Vagina (tissue), 2 donors: ENCODE data around the gene MEPE. TPM values are rescaled to one million over a fixed set of nuclear protein-coding genes. Genes with fewer than 3 reads are reported as not detected.

Source experiments
- DNase-seq, 2 donors: peaks; one replicate each; pipeline ENCODE4 v3.0.0-alpha.2; 2017; ENCODE audit errors: extremely low spot score in 2 of 2
- H3K27ac ChIP-seq: fragments of 200-600 bp; sonication (generic); one replicate; pipeline ENCODE4 v1.5.1; 2019
- H3K27me3 ChIP-seq: fragments of 200-600 bp; sonication (generic); one replicate; pipeline ENCODE4 v1.5.1; 2019
- H3K36me3 ChIP-seq, 2 donors: fragments of 200-600 bp; sonication (generic); one replicate each; pipeline ENCODE4 v1.5.1; 2017 to 2019
- H3K4me1 ChIP-seq: fragments of 200-600 bp; sonication (generic); one replicate; pipeline ENCODE4 v1.5.1; 2019
- H3K4me3 ChIP-seq, 2 donors: fragments of 200-600 bp; sonication (generic); 1 replicate in 1 of 2; 2 replicates in 1 of 2; pipeline ENCODE4 v1.5.1; 2016 to 2019
- H3K9me3 ChIP-seq: fragments of 200-600 bp; sonication (generic); one replicate; pipeline ENCODE4 v1.5.1; 2019
- CTCF ChIP-seq, 3 experiments: fragments of 450-650 bp in 2 of 3; fragments of 200-600 bp in 1 of 3; sonication (generic) in 1 of 3; IDR thresholded peaks; one replicate each; pipeline ENCODE4 v1.5.1; 2017 to 2019; ENCODE audit warnings: antibody characterized with exemption in 3 of 3, mild to moderate bottlenecking in 2 of 3, moderate library complexity in 2 of 3
- POLR2A ChIP-seq, 2 donors: fragments of 450-650 bp; IDR thresholded peaks; one replicate each; pipeline ENCODE4 v1.6.1; 2017; ENCODE audit warnings: antibody characterized with exemption in 2 of 2, mild to moderate bottlenecking in 2 of 2, moderate library complexity in 2 of 2
- POLR2AphosphoS5 ChIP-seq, 2 donors: sonication (generic); formaldehyde crosslinking; IDR thresholded peaks; one replicate each; pipeline ENCODE4 v1.9.0; 2017; ENCODE audit warnings: antibody characterized with exemption in 2 of 2, mild to moderate bottlenecking in 2 of 2, low read depth in 1 of 2; ENCODE audit not compliant: insufficient read depth in 1 of 2
- intact Hi-C: fragments of 100-400 bp; cut with DNase I; formaldehyde crosslinking; loops from one replicate; pipeline ENCODE4 v1.15.1; 2023
- total RNA-seq: library from RNA; depleted of rRNA; stranded (reverse); fragments of >200 nt; gene quantifications from one replicate; pipeline ENCODE4 v1.2.3, GENCODE V29; 2016

The MEPE gene, protein sequence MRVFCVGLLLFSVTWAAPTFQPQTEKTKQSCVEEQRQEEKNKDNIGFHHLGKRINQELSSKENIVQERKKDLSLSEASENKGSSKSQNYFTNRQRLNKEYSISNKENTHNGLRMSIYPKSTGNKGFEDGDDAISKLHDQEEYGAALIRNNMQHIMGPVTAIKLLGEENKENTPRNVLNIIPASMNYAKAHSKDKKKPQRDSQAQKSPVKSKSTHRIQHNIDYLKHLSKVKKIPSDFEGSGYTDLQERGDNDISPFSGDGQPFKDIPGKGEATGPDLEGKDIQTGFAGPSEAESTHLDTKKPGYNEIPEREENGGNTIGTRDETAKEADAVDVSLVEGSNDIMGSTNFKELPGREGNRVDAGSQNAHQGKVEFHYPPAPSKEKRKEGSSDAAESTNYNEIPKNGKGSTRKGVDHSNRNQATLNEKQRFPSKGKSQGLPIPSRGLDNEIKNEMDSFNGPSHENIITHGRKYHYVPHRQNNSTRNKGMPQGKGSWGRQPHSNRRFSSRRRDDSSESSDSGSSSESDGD
- total RNA-seq = not detected

DNA sequence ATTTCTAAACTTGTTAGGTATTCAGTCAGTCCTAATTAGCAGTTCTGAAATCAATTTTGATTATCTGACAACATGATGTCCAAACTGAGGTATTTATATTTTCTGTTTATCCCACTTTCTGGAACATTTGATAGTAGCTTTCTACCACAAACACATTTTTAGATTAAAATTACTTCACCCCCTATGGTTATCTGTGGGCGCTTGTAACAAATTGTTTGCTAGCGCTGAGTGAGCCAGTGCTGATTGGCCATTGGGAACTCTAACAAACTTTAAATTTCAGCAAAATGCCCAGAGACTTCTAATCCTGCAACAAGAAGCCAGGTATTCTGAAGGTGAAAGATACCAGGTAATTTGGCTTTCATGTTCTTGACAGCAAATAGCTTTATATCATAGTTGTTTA is at the start of gene MEPE:
Gene MEPE (plus strand): TSS at position 301 of the 400 bp plus-strand sequence. CDS start 1,746 bp downstream, outside the sequence.
- no peaks in the 10 kb centered on the region for H3K4me1 ChIP-seq
- DNase-seq = no peak
- intact Hi-C loops = no loop called here

GRCh38 chr4:87783781-87784180 is 49.0 kb upstream of the MEPE start:
- Histone ChIP-seq H3K27me3 (no peaks in the 10 kb centered on the region), H3K4me1 (no peaks in the 10 kb centered on the region), H3K27ac (no peak overlapping the region), H3K36me3 (no peaks in the 10 kb centered on the region), H3K9me3 (no peaks in the 10 kb centered on the region), H3K4me3 (no peak overlapping the region)
- intact Hi-C loops = no loop called here
- no peak for DNase-seq
- TF ChIP-seq POLR2A (IDR thresholded peaks at IDR 0.05) = no peak
- no peak for TF ChIP-seq CTCF (IDR thresholded peaks at IDR 0.05)
- TF ChIP-seq POLR2AphosphoS5 (IDR thresholded peaks at IDR 0.05; ENCODE audit: insufficient read depth in 1 of 2, low read depth in 1 of 2) = no peak

More for the DNA sequence above, at the start of gene MEPE:
- H3K9me3 ChIP-seq = no peaks in the 10 kb centered on the region
- no peak within 1 kb of the TSS for H3K4me3 ChIP-seq
- no peak for TF ChIP-seq POLR2AphosphoS5 (IDR thresholded peaks at IDR 0.05; ENCODE audit: insufficient read depth in 1 of 2, low read depth in 1 of 2)
- TF ChIP-seq CTCF (IDR thresholded peaks at IDR 0.05) = no peak
- TF ChIP-seq POLR2A (IDR thresholded peaks at IDR 0.05) = no peak
- H3K27ac ChIP-seq = no peak within 1 kb of the TSS
- H3K36me3 ChIP-seq = no peaks in the 10 kb centered on the region
- H3K27me3 ChIP-seq = no peaks in the 10 kb centered on the region

GRCh38 chr4:87785731-87786509 is 46.8 kb upstream of the MEPE start:
- Histone ChIP-seq H3K4me1 (no peaks in the 10 kb centered on the region), H3K27ac (no peak overlapping the region), H3K9me3 (no peaks in the 10 kb centered on the region), H3K4me3 (no peak overlapping the region), H3K27me3 (no peaks in the 10 kb centered on the region), H3K36me3 (no peaks in the 10 kb centered on the region)
- TF ChIP-seq POLR2AphosphoS5 (IDR thresholded peaks at IDR 0.05; ENCODE audit: insufficient read depth in 1 of 2, low read depth in 1 of 2) (no peak), CTCF (IDR thresholded peaks at IDR 0.05) (no peak), POLR2A (IDR thresholded peaks at IDR 0.05) (no peak)
- intact Hi-C loops = no loop called here
- no peak for DNase-seq

DNA sequence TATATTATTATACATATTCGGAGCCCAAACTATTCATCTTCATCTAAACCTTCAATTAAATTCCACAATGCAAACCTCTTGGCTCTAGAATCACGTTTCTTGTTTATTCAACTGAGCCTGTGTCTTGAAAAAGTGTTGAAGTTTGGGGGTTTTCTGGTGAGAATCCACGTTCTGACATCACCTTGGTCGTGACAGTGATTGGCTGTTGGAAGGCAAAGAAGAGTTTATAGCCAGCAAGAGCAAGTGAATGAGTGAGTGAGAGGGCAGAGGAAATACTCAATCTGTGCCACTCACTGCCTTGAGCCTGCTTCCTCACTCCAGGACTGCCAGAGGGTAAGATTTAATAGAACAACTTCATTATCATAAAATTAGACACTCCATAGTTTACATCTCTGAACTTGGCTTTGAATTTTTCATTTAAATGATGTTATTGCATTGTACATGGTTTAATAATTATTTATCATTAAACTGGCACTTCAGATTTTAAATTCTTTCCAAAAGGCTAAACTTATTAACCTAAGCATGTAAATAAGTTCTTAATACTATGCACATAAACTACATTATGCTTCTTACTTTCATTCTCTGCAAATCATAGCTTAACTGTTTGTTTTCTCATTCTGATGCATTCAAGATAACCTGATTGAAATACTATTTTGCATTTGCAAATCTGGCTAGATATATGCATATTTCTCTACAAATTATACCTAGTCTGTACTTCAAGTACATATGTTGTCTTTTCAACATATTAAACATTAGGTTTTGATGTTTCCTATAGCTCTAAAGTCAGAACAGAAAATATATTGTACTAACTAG is 33.3 kb upstream of the MEPE start, which contains the start of gene IBSP:
Gene IBSP (plus strand): TSS at position 254 of the 813 bp plus-strand sequence. CDS start 2,808 bp downstream, outside the sequence.
- TF ChIP-seq CTCF (IDR thresholded peaks at IDR 0.05) (no peak), POLR2AphosphoS5 (IDR thresholded peaks at IDR 0.05; ENCODE audit: insufficient read depth in 1 of 2, low read depth in 1 of 2) (no peak), POLR2A (IDR thresholded peaks at IDR 0.05) (no peak)
- intact Hi-C loops = no loop called here
- no peaks in the 10 kb centered on the region for H3K4me1 ChIP-seq
- H3K27me3 ChIP-seq = no peaks in the 10 kb centered on the region
- H3K4me3 ChIP-seq = no peak within 1 kb of the TSS
- no peak within 1 kb of the TSS for H3K27ac ChIP-seq
- H3K36me3 ChIP-seq = no peaks in the 10 kb centered on the region
- H3K9me3 ChIP-seq = no peaks in the 10 kb centered on the region
- no peak for DNase-seq
